OCI-LY3 (cell line): ENCODE measurements around the gene PC.

Source experiments
- CTCF ChIP-seq: fragments of 200-600, 300-600 bp; sonication (generic); IDR thresholded peaks from 2 replicates; pipeline ENCODE4 v1.5.1; 2014; ENCODE audit warnings: antibody characterized with exemption, low read length, low read depth
- EZH2phosphoT487 ChIP-seq: fragments of 200-600 bp; shearing (Covaris generic); IDR thresholded peaks from 2 replicates; pipeline ENCODE4 v1.6.1; 2018; ENCODE audit warnings: antibody characterized with exemption, mixed run types, low read depth

DNA sequence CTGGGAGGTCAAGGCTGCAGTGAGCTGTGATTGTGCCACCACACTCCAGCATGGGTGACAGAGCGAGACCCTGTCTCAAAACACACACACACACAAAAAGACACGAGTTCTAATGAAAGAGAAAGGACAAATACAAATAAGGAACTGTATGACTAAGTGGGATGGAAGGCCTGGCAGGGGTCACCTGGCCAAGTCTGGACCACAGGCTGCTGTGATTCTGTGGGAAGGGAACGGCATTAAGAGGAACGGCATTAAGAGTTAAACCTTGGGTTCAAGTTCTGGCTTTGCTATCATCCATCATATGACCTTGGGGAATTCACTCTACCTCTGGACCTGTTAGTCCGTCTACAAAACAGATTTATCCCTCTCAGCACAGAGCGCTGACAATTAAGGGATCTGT lies 53.6 kb downstream of the PC start:
- TF ChIP-seq CTCF = no peak
- TF ChIP-seq EZH2phosphoT487 = no peak
